Mesothelial cell of epicardium (in vitro differentiated cells): ENCODE data around the gene COQ6. TPM values are rescaled to one million over a fixed set of nuclear protein-coding genes. Genes with fewer than 3 reads are reported as not detected.

ENCODE experiments used
- DNase-seq, 2 experiments: peaks; one replicate each; pipeline ENCODE4 v3.0.0; 2021; ENCODE audit warnings: low spot score in 2 of 2; ENCODE audit not compliant: unreplicated experiment in 2 of 2
- H3K27ac Mint-ChIP-seq: 2 replicates; pipeline ENCODE4 v1.8.0; 2021; ENCODE audit warnings: mixed read lengths
- H3K27me3 Mint-ChIP-seq: 2 replicates; pipeline ENCODE4 v1.8.0; 2021; ENCODE audit warnings: low read depth, mixed read lengths
- H3K36me3 Mint-ChIP-seq: 2 replicates; pipeline ENCODE4 v1.8.0; 2021; ENCODE audit warnings: mixed read lengths
- H3K4me1 Mint-ChIP-seq: 2 replicates; pipeline ENCODE4 v1.8.0; 2021; ENCODE audit warnings: mixed read lengths
- H3K4me3 Mint-ChIP-seq: 2 replicates; pipeline ENCODE4 v1.8.0; 2021; ENCODE audit warnings: mild to moderate bottlenecking, moderate library complexity, mixed read lengths
- H3K9me3 Mint-ChIP-seq: 2 replicates; pipeline ENCODE4 v1.8.0; 2021; ENCODE audit warnings: mixed read lengths
- CTCF ChIP-seq: fragments of 200-600 bp; sonication (generic); IDR thresholded peaks from one replicate; pipeline ENCODE4 v1.5.0; 2021; ENCODE audit warnings: antibody characterized with exemption; ENCODE audit not compliant: unreplicated experiment
- total RNA-seq: library from RNA; stranded (reverse); gene quantifications from 3 replicates; pipeline ENCODE4 v1.2.1, GENCODE V29; 2021

Gene COQ6
- total RNA-seq, 1 donor from 2014 or later, result 23.9 TPM

- no peak for DNase-seq
- Mint-ChIP-seq H3K27ac (no peak overlapping the region), H3K4me3 (no peak overlapping the region), H3K36me3 (peaks cover 29% of the 10 kb centered on the region), H3K9me3 (no peaks in the 10 kb centered on the region), H3K4me1 (no peaks in the 10 kb centered on the region), H3K27me3 (no peaks in the 10 kb centered on the region)
- TF ChIP-seq CTCF, result no peak
Measured at GRCh38 chr14:73961192-73961591, 11.1 kb downstream of the COQ6 start.

DNA sequence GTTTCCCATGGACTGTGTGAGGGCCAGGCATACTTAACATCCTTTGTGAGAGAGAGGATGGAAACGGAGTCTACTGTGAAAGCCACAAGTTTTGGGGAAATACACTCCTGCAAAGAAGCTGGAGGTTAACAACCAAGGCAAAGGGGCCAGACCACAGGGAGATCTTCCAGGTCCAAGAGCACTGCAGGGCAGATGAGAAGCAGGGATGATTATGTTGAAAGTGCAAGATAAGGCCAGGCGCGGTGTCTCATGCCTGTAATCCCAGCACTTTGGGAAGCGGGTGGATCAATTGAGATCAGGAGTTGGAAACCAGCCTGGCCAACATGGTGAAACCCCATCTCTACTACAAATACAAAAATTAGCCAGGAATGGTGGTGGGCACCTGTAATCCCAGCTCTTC, 15.1 kb downstream of the COQ6 start:
- Mint-ChIP-seq H3K4me3 (no peak overlapping the region), H3K4me1 (no peaks in the 10 kb centered on the region), H3K27ac (no peak overlapping the region), H3K27me3 (no peaks in the 10 kb centered on the region), H3K36me3 (peaks cover 27% of the 10 kb centered on the region), H3K9me3 (no peaks in the 10 kb centered on the region)
- TF ChIP-seq CTCF, result no peak
- no peak for DNase-seq

DNA sequence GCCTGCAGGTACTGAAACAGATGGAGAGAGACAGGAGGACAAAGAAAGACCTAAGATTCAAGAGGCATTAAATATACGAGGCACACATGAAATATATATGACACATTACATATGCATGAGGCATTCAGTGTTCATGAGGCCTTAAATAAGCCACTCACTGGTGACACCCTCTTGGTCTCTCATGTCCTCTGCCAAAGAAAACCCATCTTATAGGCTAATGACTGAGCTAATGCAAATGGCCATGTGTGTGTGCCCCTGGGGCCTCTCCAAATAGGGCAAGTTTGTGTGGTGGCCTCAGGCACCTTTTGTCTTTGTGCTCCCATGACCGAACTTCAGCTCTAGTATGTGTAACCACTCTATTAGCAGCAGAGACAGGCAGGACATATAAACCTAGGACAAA, 18.8 kb downstream of the COQ6 start:
- no peak for DNase-seq
- no peak overlapping the region for H3K4me3 Mint-ChIP-seq
- H3K36me3 Mint-ChIP-seq, result peaks cover 12% of the 10 kb centered on the region
- no peaks in the 10 kb centered on the region for H3K9me3 Mint-ChIP-seq
- no peaks in the 10 kb centered on the region for H3K4me1 Mint-ChIP-seq
- no peak for TF ChIP-seq CTCF
- no peak overlapping the region for H3K27ac Mint-ChIP-seq
- H3K27me3 Mint-ChIP-seq, result no peaks in the 10 kb centered on the region

DNA sequence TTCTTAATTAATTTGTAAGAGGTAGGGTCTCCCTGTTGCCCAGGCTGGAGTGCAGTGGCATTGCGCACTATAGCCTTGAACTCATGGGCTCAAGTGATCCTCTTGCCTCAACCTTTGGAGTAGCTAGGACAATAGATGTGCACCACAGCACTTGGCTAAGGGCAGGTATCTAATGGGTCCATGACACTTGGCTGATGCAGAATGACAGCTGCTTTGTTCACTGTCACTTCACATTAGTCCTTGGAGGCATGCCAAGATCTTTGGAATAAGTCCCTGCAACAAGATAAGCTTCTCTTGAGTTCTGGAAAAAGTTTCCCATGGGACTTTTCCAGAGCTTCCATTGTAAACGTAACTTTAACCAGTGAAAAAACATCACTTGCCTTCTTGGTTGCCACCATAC, 23.4 kb downstream of the COQ6 start:
- TF ChIP-seq CTCF, result no peak
- H3K9me3 Mint-ChIP-seq, result no peaks in the 10 kb centered on the region
- no peak for DNase-seq

GRCh38 chr14:73976125-73976524, 26.0 kb downstream of the COQ6 start:
- Mint-ChIP-seq H3K4me1 (no peaks in the 10 kb centered on the region), H3K9me3 (no peaks in the 10 kb centered on the region), H3K36me3 (peaks cover 8% of the 10 kb centered on the region), H3K27ac (no peak overlapping the region), H3K27me3 (no peaks in the 10 kb centered on the region), H3K4me3 (no peak overlapping the region)
- DNase-seq, result no peak
- TF ChIP-seq CTCF, result no peak

More for the DNA sequence above, 23.4 kb downstream of the COQ6 start:
- Mint-ChIP-seq H3K36me3 (peaks cover 12% of the 10 kb centered on the region), H3K27ac (no peak overlapping the region), H3K4me3 (no peak overlapping the region), H3K27me3 (no peaks in the 10 kb centered on the region), H3K4me1 (no peaks in the 10 kb centered on the region)

- DNase-seq, result no peak
- peaks cover 4% of the 10 kb centered on the region for H3K36me3 Mint-ChIP-seq
- H3K27ac Mint-ChIP-seq, result no peak overlapping the region
Measured at GRCh38 chr14:73977896-73978295, 27.8 kb downstream of the COQ6 start.

More at GRCh38 chr14:73977896-73978295, 27.8 kb downstream of the COQ6 start:
- TF ChIP-seq CTCF, result no peak
- H3K9me3 Mint-ChIP-seq, result no peaks in the 10 kb centered on the region
- H3K4me3 Mint-ChIP-seq, result no peak overlapping the region
- H3K27me3 Mint-ChIP-seq, result no peaks in the 10 kb centered on the region
- H3K4me1 Mint-ChIP-seq, result no peaks in the 10 kb centered on the region
